Panc1 (cell line): ENCODE measurements around the gene IL10RB. TPM values are rescaled to one million over a fixed set of nuclear protein-coding genes. Genes with fewer than 3 reads are reported as not detected.

Experiments used
- ATAC-seq: fragments of 200-7000 bp; cut with Tn5 transposase; 2 replicates; pipeline ENCODE4 v1.9.1; 2020; ENCODE audit warnings: mild to moderate bottlenecking, moderate library complexity
- BruUV-seq: library from RNA; stranded (reverse); fragments of 400-500 nt; replicated peaks from 2 replicates; lab custom pipeline; 2021; lab: Mats Ljungman, UMichigan
- CTCF ChIA-PET: fragments of 300-600 bp; sonication (Branson Sonifier 250); formaldehyde crosslinking; loops from one replicate; lab custom pipeline; 2022; ENCODE audit warnings: antibody characterized with exemption; lab: Charles Lee
- POLR2A ChIA-PET: fragments of 300-600 bp; sonication (Branson Sonifier 250); formaldehyde crosslinking; loops from one replicate; lab custom pipeline; 2022; ENCODE audit warnings: antibody characterized with exemption; lab: Charles Lee
- DNase-seq: peaks from one replicate; pipeline ENCODE4 v3.0.0-alpha.2; 2010; ENCODE audit warnings: low read depth, low spot score
- H3K27ac ChIP-seq: 2 replicates; pipeline ENCODE4 v1.5.1; 2011; ENCODE audit warnings: mild to moderate bottlenecking, low read length, inconsistent platforms
- H3K27me3 ChIP-seq: fragments of 200-500 bp; sonication (Bioruptor generic); 2 replicates; pipeline ENCODE4 v1.6.0; 2014; ENCODE audit warnings: low read length, inconsistent platforms; ENCODE audit not compliant: control insufficient read depth, insufficient read depth
- H3K36me3 ChIP-seq: fragments of 200-500 bp; sonication (Bioruptor generic); 2 replicates; pipeline ENCODE4 v1.5.1; 2014; ENCODE audit warnings: inconsistent platforms, mild to moderate bottlenecking, low read length, moderate library complexity; ENCODE audit not compliant: control insufficient read depth, insufficient read depth
- H3K4me1 ChIP-seq: 2 replicates; pipeline ENCODE4 v1.5.1; 2011; ENCODE audit warnings: inconsistent platforms, mild to moderate bottlenecking, low read length, moderate library complexity; ENCODE audit not compliant: control insufficient read depth, insufficient read depth
- H3K4me3 ChIP-seq, 2 experiments: 2 replicates each; pipeline ENCODE4 v1.5.1; 2011 to 2012; ENCODE audit warnings: low read depth in 2 of 2, low read length in 2 of 2, mild to moderate bottlenecking in 2 of 2, inconsistent platforms in 1 of 2, moderate library complexity in 1 of 2
- H3K9me3 ChIP-seq: fragments of 200-500 bp; sonication (Bioruptor generic); 2 replicates; pipeline ENCODE4 v1.5.1; 2014; ENCODE audit warnings: low read depth, mild to moderate bottlenecking, inconsistent platforms, low read length, moderate library complexity; ENCODE audit not compliant: control insufficient read depth, insufficient read depth
- CTCF ChIP-seq: fragments of 450-650 bp; IDR thresholded peaks from 2 replicates; pipeline ENCODE4 v1.5.1; 2017; ENCODE audit warnings: mild to moderate bottlenecking
- POLR2AphosphoS5 ChIP-seq: IDR thresholded peaks from 2 replicates; pipeline ENCODE4 v1.6.1; 2012; ENCODE audit warnings: mild to moderate bottlenecking, low read depth, low read length, moderate library complexity
- REST ChIP-seq, 2 experiments: IDR thresholded peaks; 2 replicates each; pipeline ENCODE4 v1.6.1; 2011 to 2012; ENCODE audit warnings: low read depth in 2 of 2, control low read depth in 1 of 2, low read length in 1 of 2, mild to moderate bottlenecking in 1 of 2, moderate library complexity in 1 of 2; ENCODE audit not compliant: insufficient read depth in 1 of 2
- SIN3A ChIP-seq: IDR thresholded peaks from 2 replicates; pipeline ENCODE4 v1.6.1; 2012; ENCODE audit warnings: low read depth, mild to moderate bottlenecking, low read length, moderate library complexity, borderline replicate concordance; ENCODE audit not compliant: insufficient read depth
- TCF7L2 ChIP-seq: IDR thresholded peaks from 2 replicates; pipeline ENCODE4 v1.6.1; 2011; ENCODE audit warnings: mild to moderate bottlenecking, low read depth, low read length, inconsistent platforms
- in situ Hi-C: cut with HindIII; loops from 2 replicates; pipeline ENCODE4 v1.10.0; 2016; ENCODE audit warnings: low sequenced_read_pairs, low pct_unique_long_range_greater_than_20kb
- intact Hi-C: fragments of 100-400 bp; cut with micrococcal nuclease; formaldehyde crosslinking; loops from one replicate; pipeline ENCODE4 v1.10.0; 2022; ENCODE audit not compliant: unreplicated experiment
- total RNA-seq: library from RNA; stranded (reverse); gene quantifications from one replicate; pipeline ENCODE4 v1.2.1, GENCODE V29; 2021; ENCODE audit not compliant: unreplicated experiment

IL10RB gene
- total RNA-seq, 1 experiment from 2014 or later = 17.7 TPM

GRCh38 chr21:33283203-33283602 is 17.0 kb downstream of the IL10RB start:
- no peak overlapping the region for H3K4me3 ChIP-seq
- H3K4me1 ChIP-seq = no peaks in the 10 kb centered on the region
- in situ Hi-C loops = no loop called here
- no peak for ATAC-seq
- peaks cover 6% of the 10 kb centered on the region; the same call in 1 of the 2 replicates for H3K9me3 ChIP-seq
- ChIA-PET CTCF (no interaction called here), POLR2A (no interaction called here)
- no peak for TF ChIP-seq POLR2AphosphoS5
- TF ChIP-seq CTCF = no peak
- TF ChIP-seq SIN3A = no peak
- TF ChIP-seq REST (IDR thresholded peaks at IDR 0.05; ENCODE audit: insufficient read depth in 1 of 2, low read depth in 2 of 2, low read length in 1 of 2) = no peak
- TF ChIP-seq TCF7L2 = no peak
- DNase-seq = no peak
- no peaks in the 10 kb centered on the region for H3K27me3 ChIP-seq
- no peaks in the 10 kb centered on the region; the same call in 1 of the 2 replicates for H3K36me3 ChIP-seq
- intact Hi-C loops = no loop called here
- H3K27ac ChIP-seq = no peak overlapping the region
- no TSS peak for BruUV-seq

- no peak for TF ChIP-seq POLR2AphosphoS5
- no peak for TF ChIP-seq REST (IDR thresholded peaks at IDR 0.05; ENCODE audit: insufficient read depth in 1 of 2, low read depth in 2 of 2, low read length in 1 of 2)
- TF ChIP-seq CTCF = no peak
- ChIA-PET POLR2A (no interaction called here), CTCF (no interaction called here)
- no peaks in the 10 kb centered on the region for H3K36me3 ChIP-seq
- DNase-seq (no peak), ATAC-seq (no peak)
- H3K4me1 ChIP-seq = no peaks in the 10 kb centered on the region
- no TSS peak for BruUV-seq
- intact Hi-C loops (no loop called here), in situ Hi-C loops (no loop called here)
- H3K27me3 ChIP-seq = no peaks in the 10 kb centered on the region
- H3K4me3 ChIP-seq = no peak overlapping the region
- no peak overlapping the region for H3K27ac ChIP-seq
- no peaks in the 10 kb centered on the region for H3K9me3 ChIP-seq
These were observed 19.9 kb downstream of the IL10RB start for GRCh38 chr21:33286076-33286475.
